ACC112 (cell line): Measurements from ENCODE around the gene ZNF184.

Experiments used
- H2AFZ ChIP-seq: fragments of 200-600 bp; sonication (generic); one replicate; pipeline ENCODE4 v1.6.0; 2017; ENCODE audit warnings: antibody characterized with exemption, low read length; ENCODE audit not compliant: unreplicated experiment
- H3K27ac ChIP-seq: fragments of 200-600 bp; sonication (generic); 2 replicates; pipeline ENCODE4 v1.5.1; 2014; ENCODE audit warnings: low read depth, mild to moderate bottlenecking, antibody characterized with exemption, low read length, moderate library complexity
- H3K27me3 ChIP-seq: fragments of 200-600 bp; sonication (generic); 2 replicates; pipeline ENCODE4 v1.6.1; 2014; ENCODE audit warnings: mild to moderate bottlenecking, antibody characterized with exemption, low read length, moderate library complexity, mixed read lengths; ENCODE audit not compliant: insufficient read depth
- H3K36me3 ChIP-seq: fragments of 200-600 bp; sonication (generic); 2 replicates; pipeline ENCODE4 v1.6.1; 2016; ENCODE audit warnings: mild to moderate bottlenecking, antibody characterized with exemption, low read length, moderate library complexity, mixed read lengths; ENCODE audit not compliant: insufficient read depth
- H3K4me1 ChIP-seq: fragments of 200-600 bp; sonication (generic); one replicate; pipeline ENCODE4 v1.6.1; 2016; ENCODE audit warnings: low read length, mixed read lengths; ENCODE audit not compliant: insufficient read depth, unreplicated experiment, control insufficient read depth
- H3K4me3 ChIP-seq: fragments of 200-600 bp; sonication (generic); 2 replicates; pipeline ENCODE4 v1.5.1; 2014; ENCODE audit warnings: mild to moderate bottlenecking, low read depth, low read length
- H3K79me2 ChIP-seq: fragments of 200-600 bp; sonication (generic); one replicate; pipeline ENCODE4 v1.6.0; 2016; ENCODE audit warnings: low read length; ENCODE audit not compliant: control insufficient read depth, unreplicated experiment, insufficient read depth

The ZNF184 gene

DNA sequence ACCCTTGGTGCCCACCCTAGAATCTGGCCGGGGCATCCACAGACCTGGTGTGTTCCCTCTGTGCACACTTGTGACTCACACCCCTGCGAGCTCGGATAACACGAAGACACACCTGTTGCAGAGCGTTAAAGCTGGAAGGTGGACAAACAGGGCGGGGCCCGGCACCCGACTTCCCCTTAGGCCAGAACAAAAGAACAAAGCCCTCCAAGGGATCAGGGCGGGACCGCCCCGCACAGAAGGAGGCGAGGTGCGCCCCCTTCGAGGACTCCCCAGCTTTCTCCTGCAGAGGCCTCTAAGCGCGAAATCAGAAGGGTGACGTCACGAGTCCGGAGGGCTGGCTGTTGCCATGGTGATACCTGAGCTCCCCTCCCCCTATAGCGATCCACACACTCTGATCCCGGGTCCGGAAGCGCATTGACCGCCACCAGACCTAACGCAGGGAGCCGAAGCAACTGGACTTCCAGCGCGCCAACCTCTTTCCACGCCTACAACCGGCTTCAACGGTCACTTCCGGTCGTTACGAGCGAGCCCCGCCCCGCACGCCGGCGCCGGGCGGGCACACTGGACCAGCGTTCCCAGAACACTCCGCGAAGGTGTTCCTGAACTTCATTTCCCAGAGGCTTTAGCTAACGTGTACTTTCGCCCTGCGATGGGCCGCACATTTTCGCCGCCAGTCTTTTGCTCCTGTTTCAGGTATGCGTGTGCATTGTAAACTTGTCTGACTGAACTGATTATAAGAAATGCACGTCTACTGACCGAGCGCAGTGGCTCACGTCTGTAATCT, at the start of gene ZNF184:
ZNF184 (minus strand) TSS at position 489 of the 784 bp plus-strand sequence. CDS start 811 bp downstream, outside the sequence.
- Histone ChIP-seq H3K79me2 (peaks cover 2% of the 10 kb centered on the region), H2AFZ (peak within 1 kb of the TSS; percentile 97), H3K27ac (peak within 1 kb of the TSS; percentile 81), H3K27me3 (no peaks in the 10 kb centered on the region), H3K4me3 (peak within 1 kb of the TSS; percentile 96), H3K36me3 (no peaks in the 10 kb centered on the region), H3K4me1 (peaks cover 19% of the 10 kb centered on the region)

DNA sequence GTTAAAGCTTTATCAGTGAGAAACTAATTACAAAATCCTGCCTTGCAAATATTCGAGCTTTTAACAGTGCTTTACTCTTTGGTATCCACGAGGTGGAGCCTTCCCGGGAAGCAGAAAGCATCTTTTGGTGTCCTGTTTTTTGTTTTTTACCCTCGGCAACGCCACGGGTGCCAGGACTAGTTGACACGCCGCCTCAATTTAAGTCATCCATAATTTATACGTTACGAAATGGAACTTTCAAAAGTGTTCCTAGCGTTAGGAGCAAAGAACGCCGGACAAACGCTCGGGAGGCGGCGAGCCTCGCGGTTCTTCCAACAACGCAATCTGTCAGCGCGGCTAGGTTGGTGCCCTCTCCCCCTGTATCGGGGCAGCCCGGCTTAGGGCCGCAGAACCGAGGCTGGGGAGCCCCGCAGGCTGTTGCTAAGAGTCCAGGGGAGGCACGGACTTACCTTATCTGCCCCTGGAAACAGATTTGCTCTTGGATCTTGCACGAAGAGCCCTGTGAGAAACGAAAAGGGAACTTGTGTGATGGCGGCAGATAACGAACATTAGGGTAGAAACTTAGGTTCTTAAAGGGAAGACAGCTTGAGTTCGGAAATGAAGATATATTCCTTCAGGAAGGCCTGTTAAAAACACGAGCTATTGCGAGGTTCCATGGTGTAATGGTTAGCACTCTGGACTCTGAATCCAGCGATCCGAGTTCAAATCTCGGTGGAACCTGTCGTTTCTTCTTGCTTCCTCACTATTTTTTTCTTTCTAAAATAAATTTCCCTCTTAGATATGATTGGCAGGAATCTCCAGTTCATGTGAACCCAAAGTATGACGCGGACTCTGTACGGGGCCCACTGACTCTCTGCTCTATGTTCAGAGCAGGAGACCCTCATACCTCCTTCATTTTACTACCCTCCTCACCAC, 46.2 kb upstream of the ZNF184 start:
- H2AFZ ChIP-seq: peak overlapping the region; percentile 93
- no peaks in the 10 kb centered on the region for H3K4me1 ChIP-seq
- no peaks in the 10 kb centered on the region for H3K36me3 ChIP-seq
- H3K4me3 ChIP-seq: peak overlapping the region; percentile 93
- H3K79me2 ChIP-seq: no peaks in the 10 kb centered on the region
- H3K27ac ChIP-seq: peak overlapping the region; percentile 57
- H3K27me3 ChIP-seq: peaks cover 32% of the 10 kb centered on the region

- Histone ChIP-seq H3K4me3 (peak overlapping the region; percentile 93), H2AFZ (peak overlapping the region; percentile 64), H3K79me2 (no peaks in the 10 kb centered on the region), H3K27ac (no peak overlapping the region), H3K4me1 (no peaks in the 10 kb centered on the region), H3K27me3 (peaks cover 42% of the 10 kb centered on the region), H3K36me3 (no peaks in the 10 kb centered on the region)
Observed at GRCh38 chr6:27517928-27518787, 45.3 kb upstream of the ZNF184 start.

DNA sequence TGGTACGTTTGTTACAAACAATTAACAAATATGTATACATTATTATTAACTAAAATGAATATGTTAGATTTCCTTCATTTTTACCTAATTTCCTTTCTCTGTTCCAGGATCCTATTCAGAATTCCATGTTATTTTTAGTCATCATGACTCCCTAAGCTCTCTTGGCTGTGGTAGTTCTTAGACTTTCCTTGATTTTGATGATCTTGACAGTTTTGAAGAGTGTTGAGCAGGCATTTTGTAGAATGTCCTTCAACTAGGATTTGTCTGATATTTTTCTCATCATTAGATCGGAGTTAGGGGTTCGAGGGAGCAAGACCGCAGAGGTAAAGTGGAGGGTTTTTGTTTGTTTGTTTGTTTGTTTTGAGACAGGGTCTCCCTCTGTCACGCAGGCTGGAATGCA, 44.3 kb upstream of the ZNF184 start:
- Histone ChIP-seq H2AFZ (no peak overlapping the region), H3K36me3 (no peaks in the 10 kb centered on the region), H3K4me3 (no peak overlapping the region), H3K4me1 (no peaks in the 10 kb centered on the region), H3K27me3 (peaks cover 51% of the 10 kb centered on the region), H3K79me2 (no peaks in the 10 kb centered on the region), H3K27ac (no peak overlapping the region)

- Histone ChIP-seq H3K36me3 (no peaks in the 10 kb centered on the region), H3K79me2 (no peaks in the 10 kb centered on the region), H2AFZ (no peak overlapping the region), H3K4me3 (no peak overlapping the region), H3K4me1 (no peaks in the 10 kb centered on the region), H3K27me3 (peaks cover 70% of the 10 kb centered on the region), H3K27ac (no peak overlapping the region)
Observed at GRCh38 chr6:27514906-27515495, 42.1 kb upstream of the ZNF184 start.

DNA sequence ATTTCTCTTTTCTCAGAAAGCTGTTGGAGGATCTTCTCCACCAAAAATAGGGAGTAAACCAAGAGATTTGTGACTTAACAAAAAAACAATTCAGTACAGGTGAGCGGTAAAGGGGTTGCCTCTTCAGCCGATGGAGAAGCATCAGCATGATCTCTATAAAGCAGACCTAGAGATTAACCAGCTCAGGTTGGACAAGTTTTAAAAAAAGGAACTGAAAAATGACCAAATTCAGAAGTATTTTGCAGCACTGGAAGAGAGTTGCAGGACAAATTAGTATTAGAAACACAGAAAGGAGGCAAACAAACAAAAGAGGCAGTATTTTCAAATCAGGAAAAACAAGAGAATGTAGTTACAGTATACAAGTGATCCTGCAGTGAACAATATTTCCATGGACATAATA, 39.6 kb upstream of the ZNF184 start:
- Histone ChIP-seq H3K27me3 (peaks cover 89% of the 10 kb centered on the region), H3K27ac (no peak overlapping the region), H2AFZ (no peak overlapping the region), H3K4me3 (no peak overlapping the region), H3K79me2 (no peaks in the 10 kb centered on the region), H3K36me3 (no peaks in the 10 kb centered on the region), H3K4me1 (no peaks in the 10 kb centered on the region)

GRCh38 chr6:27507041-27507956, 34.4 kb upstream of the ZNF184 start:
- no peak overlapping the region for H3K4me3 ChIP-seq
- no peak overlapping the region for H2AFZ ChIP-seq
- no peaks in the 10 kb centered on the region for H3K79me2 ChIP-seq
- H3K27ac ChIP-seq: no peak overlapping the region
- H3K4me1 ChIP-seq: no peaks in the 10 kb centered on the region
- H3K36me3 ChIP-seq: no peaks in the 10 kb centered on the region
- H3K27me3 ChIP-seq: peaks cover 55% of the 10 kb centered on the region

GRCh38 chr6:27505209-27506027, 32.5 kb upstream of the ZNF184 start:
- Histone ChIP-seq H3K27me3 (peaks cover 47% of the 10 kb centered on the region), H3K4me3 (no peak overlapping the region), H3K27ac (no peak overlapping the region), H3K36me3 (no peaks in the 10 kb centered on the region), H2AFZ (no peak overlapping the region), H3K79me2 (no peaks in the 10 kb centered on the region), H3K4me1 (no peaks in the 10 kb centered on the region)
